Heart left ventricle (tissue), 13 donors: ENCODE data around the gene PCSK1N.
"Not testable (repeated sequence)": the region's sequence is repeated elsewhere in the genome, so short reads cannot be mapped to it uniquely, and the experiment has no call there.

Experiments used
- POLR2A ChIP-seq, 2 donors: fragments of 450-650 bp; IDR thresholded peaks; one replicate each; pipeline ENCODE4 v1.6.1; 2017; ENCODE audit warnings: antibody characterized with exemption in 2 of 2, mild to moderate bottlenecking in 2 of 2, moderate library complexity in 2 of 2
- TF ChIP-seq, protein P1 (sequence below), 12 donors: fragments of 200-600 bp; sonication (generic) in 4 of 12; IDR thresholded peaks; one replicate each; pipeline versions ENCODE4 v1.5.0 to v1.8.0; 2018 to 2022; ENCODE audit warnings: antibody characterized with exemption in 12 of 12, mild to moderate bottlenecking in 5 of 12
- donor health status: ischemic (EF 13 %, LVEDD 7.1; RV severe dilation, severe dysfunction).
- donor health status: DM: no; HTN: yes; CAD: no.
- donor health status: DM: no; HTN: no; CAD: no.
- donor health status: ischemic (EF 25% LVEDD 6.9; RV normal size, moderate dysfunction).
- donor health status: ischemic (EF 25% LVEDD 5.7; RV mildly dilated, moderate dysfunction).
- donor health status: ischemic (EF 35%, LVEDD 5.7; RV mildly dilated, moderate dysfunction).
- donor health status: nonischemic (EF 11% LVEDD 7.7; RV severe dilation, severe dysfunction).
- donor health status: DM: yes; HTN: yes; CAD: no.
- donor health status: PGD.
- donor health status: ischemic (EF 29% LVEDD 5.4; RV normal size, mild dysfunction).
- donor health status: nonischemic (EF 23%, LVEDD 6.1; RV moderate dilation, normal function).

GRCh38 chrX:48819394-48819793 lies 16.0 kb downstream of the PCSK1N start:
- TF ChIP-seq, protein P1, sequence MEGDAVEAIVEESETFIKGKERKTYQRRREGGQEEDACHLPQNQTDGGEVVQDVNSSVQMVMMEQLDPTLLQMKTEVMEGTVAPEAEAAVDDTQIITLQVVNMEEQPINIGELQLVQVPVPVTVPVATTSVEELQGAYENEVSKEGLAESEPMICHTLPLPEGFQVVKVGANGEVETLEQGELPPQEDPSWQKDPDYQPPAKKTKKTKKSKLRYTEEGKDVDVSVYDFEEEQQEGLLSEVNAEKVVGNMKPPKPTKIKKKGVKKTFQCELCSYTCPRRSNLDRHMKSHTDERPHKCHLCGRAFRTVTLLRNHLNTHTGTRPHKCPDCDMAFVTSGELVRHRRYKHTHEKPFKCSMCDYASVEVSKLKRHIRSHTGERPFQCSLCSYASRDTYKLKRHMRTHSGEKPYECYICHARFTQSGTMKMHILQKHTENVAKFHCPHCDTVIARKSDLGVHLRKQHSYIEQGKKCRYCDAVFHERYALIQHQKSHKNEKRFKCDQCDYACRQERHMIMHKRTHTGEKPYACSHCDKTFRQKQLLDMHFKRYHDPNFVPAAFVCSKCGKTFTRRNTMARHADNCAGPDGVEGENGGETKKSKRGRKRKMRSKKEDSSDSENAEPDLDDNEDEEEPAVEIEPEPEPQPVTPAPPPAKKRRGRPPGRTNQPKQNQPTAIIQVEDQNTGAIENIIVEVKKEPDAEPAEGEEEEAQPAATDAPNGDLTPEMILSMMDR (IDR thresholded peaks at IDR 0.05) = not testable (repeated sequence)
- TF ChIP-seq POLR2A (IDR thresholded peaks at IDR 0.05) = not testable (repeated sequence)
